Activated CD4-positive, alpha-beta T cell treated with anti-CD3 and anti-CD28 coated beads, Interleukin-2, amount 10 ng/mL, durations not matched to agents 7 days and 5 days (primary cell): Measurements from ENCODE around the gene RGS8. TPM values are rescaled to one million over a fixed set of nuclear protein-coding genes. Genes with fewer than 3 reads are reported as not detected.
"Not testable (repeated sequence)": the region's sequence is repeated elsewhere in the genome, so short reads cannot be mapped to it uniquely, and the experiment has no call there.

Experiments
- CTCF ChIA-PET: fragments of 350-600 bp; sonication (Branson Sonifier 250); formaldehyde crosslinking; loops from one replicate; lab custom pipeline; 2021; ENCODE audit warnings: antibody characterized with exemption; lab: Charles Lee
- POLR2A ChIA-PET: fragments of 350-600 bp; sonication (Branson Sonifier 250); formaldehyde crosslinking; loops from one replicate; lab custom pipeline; 2021; ENCODE audit warnings: antibody characterized with exemption; lab: Charles Lee
- DNase-seq: peaks from one replicate; pipeline ENCODE4 v3.0.0-alpha.2; 2020
- H3K27ac Mint-ChIP-seq: one replicate; pipeline ENCODE4 v1.8.0; 2021; ENCODE audit warnings: mild to moderate bottlenecking, moderate library complexity, mixed read lengths
- H3K27me3 Mint-ChIP-seq: one replicate; pipeline ENCODE4 v1.8.0; 2021; ENCODE audit warnings: mixed read lengths
- H3K36me3 Mint-ChIP-seq: one replicate; pipeline ENCODE4 v1.8.0; 2021; ENCODE audit warnings: low read depth, mixed read lengths
- H3K4me1 Mint-ChIP-seq: one replicate; pipeline ENCODE4 v1.8.0; 2021; ENCODE audit warnings: mixed read lengths
- H3K4me3 Mint-ChIP-seq: one replicate; pipeline ENCODE4 v1.8.0; 2021; ENCODE audit warnings: mild to moderate bottlenecking, moderate library complexity, mixed read lengths
- H3K9me3 Mint-ChIP-seq: one replicate; pipeline ENCODE4 v1.8.0; 2021; ENCODE audit warnings: mixed read lengths
- total RNA-seq, 2 experiments: library from RNA; stranded (reverse); gene quantifications; one replicate each; pipeline ENCODE4 v1.2.3, GENCODE V29; 2021

The RGS8 gene
- total RNA-seq, 2 experiments from 2014 or later = not detected

DNA sequence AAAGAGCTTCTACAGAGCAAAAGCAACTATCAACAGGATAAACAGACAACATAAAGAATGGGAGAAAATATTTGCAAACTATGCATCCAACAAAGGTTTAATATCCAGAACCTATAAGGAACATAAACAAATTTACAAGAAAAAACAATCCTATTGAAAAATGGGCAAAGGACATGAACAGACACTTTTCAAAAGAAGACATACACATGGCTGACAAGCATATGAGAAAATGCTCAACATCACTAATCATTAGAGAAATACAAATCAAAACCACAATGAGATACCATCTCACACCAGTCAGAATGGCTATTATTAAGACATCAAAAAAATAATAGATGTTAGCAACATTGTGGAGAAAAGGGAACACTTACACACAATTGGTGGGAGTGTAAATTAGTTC is 8.8 kb upstream of the RGS8 start:
- CTCF ChIA-PET = interaction anchor here (0.8 to 1.1 kb wide), 2 partner anchors 21 to 87 kb away, joined by 3 read pairs; no protein-coding TSS in a partner anchor
- H3K27ac Mint-ChIP-seq, H3K36me3 Mint-ChIP-seq, H3K4me1 Mint-ChIP-seq, H3K4me3 Mint-ChIP-seq, POLR2A ChIA-PET, H3K9me3 Mint-ChIP-seq, DNase-seq: not testable (repeated sequence)
- peaks cover 22% of the 10 kb centered on the region for H3K27me3 Mint-ChIP-seq

DNA sequence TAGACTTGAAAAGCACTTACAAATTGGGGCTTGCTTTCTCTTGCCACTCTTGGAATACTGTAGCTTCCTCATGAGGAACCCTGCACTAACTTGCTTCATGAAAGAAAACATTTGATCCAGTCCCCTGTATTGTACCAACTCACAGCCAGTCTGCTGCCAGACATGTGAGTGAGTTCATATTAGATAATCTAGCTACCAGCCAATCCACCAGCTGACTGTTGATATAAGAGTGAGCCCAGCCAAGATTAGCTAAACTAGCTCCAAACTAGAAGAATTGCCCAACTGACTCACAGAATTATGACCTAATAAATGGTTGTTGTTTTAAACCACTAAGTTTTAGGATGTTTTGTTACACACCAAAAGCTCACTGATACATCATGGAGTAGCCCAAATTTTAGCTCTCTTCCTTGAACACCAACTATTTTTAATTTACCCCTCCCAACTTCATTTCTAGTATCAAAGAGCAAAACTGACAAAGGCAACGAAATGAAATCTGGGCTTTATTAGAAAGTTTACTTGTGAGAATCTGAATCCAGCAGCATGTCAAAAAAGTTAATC is 6.6 kb upstream of the RGS8 start:
- POLR2A ChIA-PET = no interaction called here
- H3K9me3 Mint-ChIP-seq = peaks cover 9% of the 10 kb centered on the region
- H3K27me3 Mint-ChIP-seq = peaks cover 17% of the 10 kb centered on the region

DNA sequence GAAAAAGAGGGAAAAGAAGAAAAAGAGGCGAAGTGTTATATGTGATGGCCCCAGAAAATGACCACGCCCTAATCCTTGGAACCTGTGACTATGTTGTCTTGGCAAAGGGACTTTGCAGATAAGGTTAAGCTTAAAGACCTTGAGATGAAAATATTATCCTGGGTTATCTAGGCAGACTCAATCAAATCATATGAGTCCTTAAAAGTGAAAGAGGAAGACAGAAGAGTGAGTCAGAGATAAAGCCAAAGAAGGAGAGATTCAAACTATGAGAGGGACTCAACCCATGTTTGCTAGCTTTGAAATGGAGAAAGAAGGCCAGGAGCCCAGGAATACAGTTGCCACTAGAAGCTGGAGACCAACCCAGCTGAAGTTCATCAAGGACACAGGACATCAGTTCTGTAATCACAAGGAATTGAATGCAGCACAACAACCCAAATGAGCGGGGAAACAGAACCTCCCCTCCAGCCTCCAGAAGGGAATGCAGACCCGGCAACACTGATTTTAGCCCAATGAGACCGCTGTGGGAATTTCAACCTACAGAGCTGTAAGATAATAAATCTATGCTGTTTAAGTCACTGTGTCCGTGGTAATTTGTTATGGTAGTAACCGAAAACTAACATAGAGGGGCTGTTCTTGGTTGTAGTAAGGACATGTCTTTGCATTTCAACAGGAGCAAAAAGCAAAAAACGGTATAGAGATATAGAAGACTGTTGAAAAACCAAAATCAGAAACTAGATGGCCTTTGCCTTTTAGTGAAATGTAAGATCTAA is 4.2 kb upstream of the RGS8 start:
- H3K9me3 Mint-ChIP-seq = peaks cover 9% of the 10 kb centered on the region
- H3K36me3 Mint-ChIP-seq = no peaks in the 10 kb centered on the region
- no peaks in the 10 kb centered on the region for H3K4me1 Mint-ChIP-seq
- no peak overlapping the region for H3K4me3 Mint-ChIP-seq
- H3K27me3 Mint-ChIP-seq = peaks cover 20% of the 10 kb centered on the region
- no peak for DNase-seq
- CTCF ChIA-PET = no interaction called here
- H3K27ac Mint-ChIP-seq = no peak overlapping the region
- POLR2A ChIA-PET = no interaction called here

More for the DNA sequence above, 6.6 kb upstream of the RGS8 start:
- no peaks in the 10 kb centered on the region for H3K36me3 Mint-ChIP-seq
- H3K27ac Mint-ChIP-seq = no peak overlapping the region
- CTCF ChIA-PET = interaction anchor here (0.9 to 1.5 kb wide), 3 partner anchors 9 to 327 kb away, joined by 4 to 6 read pairs (median 4); no protein-coding TSS in a partner anchor
- no peaks in the 10 kb centered on the region for H3K4me1 Mint-ChIP-seq
- H3K4me3 Mint-ChIP-seq = no peak overlapping the region
- DNase-seq = no peak

DNA sequence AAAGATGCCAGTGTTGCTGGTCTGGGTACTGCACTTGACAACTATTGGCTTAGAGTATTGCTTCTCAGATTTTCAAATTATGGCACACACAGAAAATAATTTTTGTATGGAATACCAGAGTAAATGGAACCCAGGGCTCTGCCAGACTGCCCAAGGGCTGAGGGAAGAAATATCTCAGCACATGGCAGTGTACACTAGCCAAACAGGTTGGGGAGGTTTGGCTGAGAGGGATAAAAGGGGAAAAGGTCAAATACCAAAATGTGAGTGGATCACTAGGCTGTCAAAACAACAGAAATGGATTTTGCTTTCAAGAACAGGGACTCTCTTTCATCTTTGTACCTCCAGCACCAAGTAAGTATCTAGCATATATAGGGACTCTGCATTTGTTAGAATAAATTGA is 3.0 kb upstream of the RGS8 start:
- Mint-ChIP-seq H3K9me3 (peaks cover 5% of the 10 kb centered on the region), H3K27ac (no peak overlapping the region)
- POLR2A ChIA-PET = no interaction called here

DNA sequence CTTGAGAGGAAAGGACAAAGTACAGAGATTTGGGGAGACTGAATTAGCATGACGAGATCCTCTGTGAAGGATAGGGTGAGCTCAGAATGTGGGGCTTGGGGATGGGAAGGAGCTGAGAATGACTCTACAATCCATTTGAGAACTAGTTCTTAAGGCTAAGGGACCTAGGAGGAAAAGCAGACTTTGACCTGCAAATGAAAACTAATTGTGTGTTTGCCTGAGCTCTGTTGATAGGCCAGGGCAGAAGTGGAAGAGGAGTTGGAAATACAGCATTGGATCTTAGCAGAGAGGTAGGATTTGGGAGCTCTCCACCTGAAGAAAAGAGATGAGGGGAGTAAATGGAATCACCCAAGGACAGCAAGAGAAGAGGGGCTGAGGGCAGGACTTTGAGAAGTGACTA is 2.1 kb upstream of the RGS8 start:
- no peaks in the 10 kb centered on the region for H3K4me1 Mint-ChIP-seq
- H3K27ac Mint-ChIP-seq = no peak overlapping the region
- no peaks in the 10 kb centered on the region for H3K36me3 Mint-ChIP-seq
- no peak for DNase-seq
- H3K4me3 Mint-ChIP-seq = no peak overlapping the region
- POLR2A ChIA-PET = no interaction called here
- peaks cover 5% of the 10 kb centered on the region for H3K9me3 Mint-ChIP-seq
- H3K27me3 Mint-ChIP-seq = peaks cover 29% of the 10 kb centered on the region
- CTCF ChIA-PET = no interaction called here

More for the DNA sequence above, 3.0 kb upstream of the RGS8 start:
- DNase-seq = no peak
- H3K36me3 Mint-ChIP-seq = no peaks in the 10 kb centered on the region
- H3K4me1 Mint-ChIP-seq = no peaks in the 10 kb centered on the region
- CTCF ChIA-PET = no interaction called here
- no peak overlapping the region for H3K4me3 Mint-ChIP-seq
- H3K27me3 Mint-ChIP-seq = peaks cover 26% of the 10 kb centered on the region

DNA sequence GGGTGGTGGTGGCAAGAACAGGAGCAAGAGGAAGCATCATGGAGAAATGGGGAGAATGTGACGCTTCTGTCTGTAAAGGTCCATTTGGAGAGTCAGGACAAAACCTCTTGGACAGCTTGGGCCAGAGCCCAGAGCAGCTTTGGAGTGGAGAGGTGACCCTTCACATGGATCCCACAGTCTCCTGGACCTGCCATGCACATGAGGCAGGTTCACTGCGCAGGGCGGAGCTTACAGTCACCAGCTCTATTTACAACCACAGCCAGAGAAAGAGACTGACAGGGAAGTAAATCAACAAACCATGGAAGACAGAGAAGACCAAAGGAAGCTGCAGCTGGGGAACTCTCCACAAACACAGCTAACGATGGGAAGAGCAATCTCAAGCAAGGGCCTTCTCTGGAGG is 828 bp upstream of the RGS8 start:
- ChIA-PET POLR2A (no interaction called here), CTCF (no interaction called here)
- H3K27me3 Mint-ChIP-seq = peaks cover 30% of the 10 kb centered on the region
- DNase-seq = no peak
- peaks cover 7% of the 10 kb centered on the region for H3K4me1 Mint-ChIP-seq
- no peaks in the 10 kb centered on the region for H3K36me3 Mint-ChIP-seq
- no peaks in the 10 kb centered on the region for H3K9me3 Mint-ChIP-seq
- no peak overlapping the region for H3K4me3 Mint-ChIP-seq
- no peak overlapping the region for H3K27ac Mint-ChIP-seq

DNA sequence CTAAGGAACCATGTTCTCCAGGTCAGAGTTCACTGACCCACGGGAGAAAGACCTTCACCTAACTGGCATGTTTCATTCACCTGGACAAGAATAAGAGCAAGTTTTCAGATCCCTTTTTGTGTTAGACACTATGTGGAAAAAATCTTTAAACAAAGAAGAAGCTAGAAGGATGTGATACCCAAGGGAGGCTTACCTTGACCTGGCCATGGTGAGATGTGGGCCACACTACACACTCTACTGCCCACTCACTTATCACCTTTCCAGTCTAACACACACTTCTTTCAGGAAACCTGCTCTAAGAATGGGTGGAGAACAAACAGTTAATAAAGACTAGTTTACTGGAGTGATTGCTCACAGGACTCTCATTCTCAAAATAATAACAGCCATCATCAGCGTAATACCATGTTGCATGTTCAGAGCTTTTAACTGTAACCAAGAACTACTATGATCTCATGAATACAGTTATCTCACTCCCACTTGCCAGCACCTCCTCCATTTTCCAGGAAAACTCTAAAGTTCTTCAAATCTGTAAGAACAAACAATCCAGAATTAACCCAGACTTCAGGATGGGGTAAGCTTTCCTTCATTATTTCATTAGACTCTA is 1.4 kb downstream of the RGS8 start:
- H3K36me3 Mint-ChIP-seq = no peaks in the 10 kb centered on the region
- H3K4me3 Mint-ChIP-seq = no peak overlapping the region
- ChIA-PET CTCF (interaction anchor here (0.9 kb wide), 1 partner anchor 8 kb away, joined by 4 read pairs; no protein-coding TSS in a partner anchor), POLR2A (no interaction called here)
- no peak overlapping the region for H3K27ac Mint-ChIP-seq
- no peaks in the 10 kb centered on the region for H3K9me3 Mint-ChIP-seq
- H3K4me1 Mint-ChIP-seq = peaks cover 7% of the 10 kb centered on the region
- H3K27me3 Mint-ChIP-seq = peaks cover 24% of the 10 kb centered on the region
- no peak for DNase-seq

DNA sequence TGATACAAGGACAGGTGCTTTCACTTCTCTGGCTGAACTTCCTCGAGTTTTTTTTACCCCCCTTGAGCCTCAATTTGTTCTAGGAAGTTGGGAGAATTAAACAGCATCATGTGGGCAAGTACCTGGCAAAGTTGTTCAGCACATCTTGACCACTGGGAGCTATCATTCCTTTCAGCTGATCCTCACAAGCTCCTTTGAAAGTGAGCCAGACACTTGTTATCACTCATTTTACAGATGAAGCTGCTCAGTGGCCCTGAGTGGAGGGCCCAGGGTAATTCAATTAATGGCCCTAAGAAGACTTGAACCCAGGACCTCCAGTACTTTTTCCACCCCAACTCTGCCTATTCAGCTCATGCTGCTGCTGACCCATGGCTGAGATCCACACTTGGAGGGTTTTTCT is 2.0 kb downstream of the RGS8 start:
- CTCF ChIA-PET = interaction anchor here (0.9 kb wide), 1 partner anchor 9 kb away, joined by 4 read pairs; no protein-coding TSS in a partner anchor

DNA sequence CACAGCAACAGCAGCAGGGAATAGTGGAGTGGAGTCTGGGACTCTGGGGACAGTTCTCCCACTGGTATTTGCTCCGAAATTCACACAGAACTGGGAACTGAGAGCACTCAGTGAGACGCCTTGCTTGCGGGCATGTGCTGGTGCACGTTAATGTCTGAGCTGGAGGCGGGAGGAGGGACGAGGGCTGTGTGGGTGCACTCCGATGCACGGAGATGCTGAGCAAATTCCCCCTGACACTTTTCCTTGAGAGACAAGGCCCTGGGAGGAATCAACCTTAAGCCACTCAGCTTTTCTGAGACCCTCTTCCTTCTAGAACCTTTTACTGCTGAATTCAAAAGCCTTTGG is 2.8 kb downstream of the RGS8 start:
- POLR2A ChIA-PET = no interaction called here
- H3K4me3 Mint-ChIP-seq = no peak overlapping the region
- H3K4me1 Mint-ChIP-seq = peaks cover 7% of the 10 kb centered on the region
- no peaks in the 10 kb centered on the region for H3K9me3 Mint-ChIP-seq
- DNase-seq = no peak
- H3K36me3 Mint-ChIP-seq = no peaks in the 10 kb centered on the region
- H3K27ac Mint-ChIP-seq = no peak overlapping the region
- peaks cover 17% of the 10 kb centered on the region for H3K27me3 Mint-ChIP-seq
- CTCF ChIA-PET = interaction anchor here (1.1 to 1.6 kb wide), 3 partner anchors 14 to 101 kb away, joined by 3 to 7 read pairs (median 4); no protein-coding TSS in a partner anchor

More for the DNA sequence above, 2.0 kb downstream of the RGS8 start:
- H3K27me3 Mint-ChIP-seq = peaks cover 19% of the 10 kb centered on the region
- no peak overlapping the region for H3K27ac Mint-ChIP-seq
- H3K4me1 Mint-ChIP-seq = peaks cover 7% of the 10 kb centered on the region
- no peaks in the 10 kb centered on the region for H3K36me3 Mint-ChIP-seq
- no peak for DNase-seq
- POLR2A ChIA-PET = no interaction called here
- no peaks in the 10 kb centered on the region for H3K9me3 Mint-ChIP-seq
- no peak overlapping the region for H3K4me3 Mint-ChIP-seq

DNA sequence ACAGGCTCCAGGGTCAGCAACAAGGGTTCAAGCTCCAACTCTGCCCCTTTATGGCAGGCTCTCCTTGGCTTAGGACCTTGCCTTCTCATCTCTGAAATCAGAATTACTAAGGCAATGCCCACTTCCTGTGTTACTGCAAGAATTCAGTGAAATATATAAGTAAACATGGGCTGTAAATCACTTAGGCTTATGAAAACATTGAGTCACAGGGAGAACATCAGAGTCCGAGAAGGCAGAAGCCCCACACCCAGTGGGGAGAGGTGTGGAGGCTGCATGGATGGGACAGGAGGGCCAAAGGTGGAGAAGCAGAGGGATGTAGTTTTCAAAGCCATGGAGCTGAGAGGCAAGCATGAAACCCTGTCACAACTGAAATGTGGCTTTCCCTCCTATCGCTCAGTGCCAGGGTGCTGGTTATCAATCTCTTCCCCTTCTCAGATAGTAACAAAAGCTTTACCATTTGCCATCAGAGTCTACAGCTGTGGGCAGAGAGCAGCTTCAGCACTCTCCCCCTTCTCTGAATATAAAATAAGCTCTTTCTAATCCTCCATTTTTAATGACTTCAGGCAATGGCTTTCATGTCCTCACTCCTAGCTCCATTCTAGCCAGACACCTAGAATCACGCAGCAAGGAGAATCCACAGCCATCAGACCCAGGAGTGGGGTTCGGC is 3.4 kb downstream of the RGS8 start:
- no peaks in the 10 kb centered on the region for H3K36me3 Mint-ChIP-seq
- no peaks in the 10 kb centered on the region for H3K9me3 Mint-ChIP-seq
- H3K27ac Mint-ChIP-seq = no peak overlapping the region
- DNase-seq = no peak
- H3K4me3 Mint-ChIP-seq = no peak overlapping the region
- ChIA-PET POLR2A (no interaction called here), CTCF (interaction anchor here (1.1 to 1.6 kb wide), 3 partner anchors 14 to 102 kb away, joined by 3 to 7 read pairs (median 4); no protein-coding TSS in a partner anchor)
- peaks cover 7% of the 10 kb centered on the region for H3K4me1 Mint-ChIP-seq
- H3K27me3 Mint-ChIP-seq = peaks cover 17% of the 10 kb centered on the region

DNA sequence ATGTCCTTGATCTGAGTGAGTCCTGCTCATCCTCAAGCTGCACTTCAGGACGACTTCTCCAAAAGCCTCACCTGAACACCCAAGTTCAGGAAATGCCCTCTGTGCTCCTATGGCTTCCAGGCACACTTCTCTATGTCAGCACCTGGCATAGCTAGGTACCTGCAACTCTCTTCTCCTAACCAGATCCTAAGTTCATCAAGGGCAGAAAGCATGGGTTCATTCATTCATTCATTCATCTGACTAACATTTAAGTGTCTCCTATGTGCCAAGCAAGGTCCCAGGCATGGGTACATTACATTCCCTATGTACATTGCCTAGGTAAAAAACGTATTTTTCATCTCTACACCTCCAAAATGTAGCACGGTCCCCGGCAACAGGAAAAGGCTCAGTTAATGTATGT is 4.0 kb downstream of the RGS8 start:
- Mint-ChIP-seq H3K27ac (no peak overlapping the region), H3K27me3 (peaks cover 19% of the 10 kb centered on the region), H3K36me3 (no peaks in the 10 kb centered on the region), H3K9me3 (no peaks in the 10 kb centered on the region), H3K4me1 (peaks cover 7% of the 10 kb centered on the region), H3K4me3 (no peak overlapping the region)
- CTCF ChIA-PET = interaction anchor here (1.1 to 1.6 kb wide), 2 partner anchors 13 to 102 kb away, joined by 4 to 7 read pairs; no protein-coding TSS in a partner anchor
- no peak for DNase-seq
- POLR2A ChIA-PET = no interaction called here

DNA sequence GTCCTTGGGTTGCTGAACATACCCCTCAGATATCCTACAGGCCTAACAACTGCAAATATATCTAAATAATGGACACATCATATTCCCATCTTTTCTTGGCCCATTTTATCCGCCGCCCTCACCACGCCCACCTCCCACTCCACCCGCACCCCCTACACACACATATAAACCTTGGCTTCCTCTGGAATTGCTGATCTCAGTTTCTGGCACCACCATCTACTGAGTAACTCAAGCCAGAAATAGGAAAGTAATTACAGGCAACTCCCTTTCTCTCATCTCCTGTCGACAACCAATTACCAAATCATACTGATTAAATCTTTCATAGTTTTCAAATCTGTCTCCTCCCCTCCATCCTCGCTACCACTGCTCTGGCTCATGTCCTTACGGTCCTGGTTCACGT is 4.7 kb downstream of the RGS8 start:
- H3K36me3 Mint-ChIP-seq = no peaks in the 10 kb centered on the region
- CTCF ChIA-PET = interaction anchor here (0.6 kb wide), 2 partner anchors 15 to 127 kb away, joined by 3 read pairs; no protein-coding TSS in a partner anchor
- no peak overlapping the region for H3K4me3 Mint-ChIP-seq
- no peak overlapping the region for H3K27ac Mint-ChIP-seq
- POLR2A ChIA-PET = no interaction called here
- H3K4me1 Mint-ChIP-seq = peaks cover 7% of the 10 kb centered on the region
- no peak for DNase-seq
- no peaks in the 10 kb centered on the region for H3K9me3 Mint-ChIP-seq
- peaks cover 22% of the 10 kb centered on the region for H3K27me3 Mint-ChIP-seq
